ENCODE data around the gene CADPS.

DNA sequence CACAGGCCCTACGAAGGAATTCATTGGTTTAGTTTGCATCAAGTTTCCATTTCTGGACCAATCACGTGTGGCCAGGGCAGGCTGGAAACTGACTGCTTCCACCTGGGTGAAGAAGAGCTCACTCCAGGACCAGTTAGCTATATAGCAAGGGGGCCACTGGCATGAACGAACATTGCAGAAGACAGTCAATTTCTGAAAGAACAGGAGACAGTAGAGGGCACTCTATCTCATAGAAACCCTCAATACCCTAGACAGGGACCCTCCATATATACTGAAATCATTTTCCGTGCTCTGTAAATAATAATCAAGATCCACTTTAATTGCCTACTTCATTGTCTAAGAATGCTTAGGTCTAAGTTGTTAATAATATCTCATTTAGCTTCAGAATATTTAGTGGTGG lies 215.6 kb downstream of the CADPS start:
- no peak for TF ChIP-seq BRCA1 (IDR thresholded peaks at IDR 0.05)
- TF ChIP-seq BRCA1 (CRISPR knock-in tag; IDR thresholded peaks at IDR 0.05) = no peak
- TF ChIP-seq FOXA3 (CRISPR knock-in tag; conservative IDR thresholded peaks at IDR 0.05 in 1 of 2, IDR thresholded peaks at IDR 0.05 in 1 of 2) = no peak
- TF ChIP-seq POLR2AphosphoS5 (IDR thresholded peaks at IDR 0.05; ENCODE audit: control insufficient read depth, insufficient read depth, low read depth, low read length) = no peak
- no peak for TF ChIP-seq CAMTA2 (CRISPR knock-in tag; conservative IDR thresholded peaks at IDR 0.05)
- TF ChIP-seq USF2 (CRISPR knock-in tag; IDR thresholded peaks at IDR 0.05) = no peak
- TF ChIP-seq POLR2A (conservative IDR thresholded peaks at IDR 0.05) = no peak
- no peak for TF ChIP-seq CTCF (IDR thresholded peaks at IDR 0.05 in 2 of 3, conservative IDR thresholded peaks at IDR 0.05 in 1 of 3; ENCODE audit: insufficient read depth in 2 of 3, low read depth in 1 of 3, low read length in 3 of 3)
- TF ChIP-seq SETDB1 (IDR thresholded peaks at IDR 0.05; ENCODE audit: low read length) = no peak
- TF ChIP-seq SMAD4 (CRISPR knock-in tag; conservative IDR thresholded peaks at IDR 0.05) = no peak
- TF ChIP-seq SNAPC5 (CRISPR knock-in tag; IDR thresholded peaks at IDR 0.05) = no peak
- TF ChIP-seq, protein P1, sequence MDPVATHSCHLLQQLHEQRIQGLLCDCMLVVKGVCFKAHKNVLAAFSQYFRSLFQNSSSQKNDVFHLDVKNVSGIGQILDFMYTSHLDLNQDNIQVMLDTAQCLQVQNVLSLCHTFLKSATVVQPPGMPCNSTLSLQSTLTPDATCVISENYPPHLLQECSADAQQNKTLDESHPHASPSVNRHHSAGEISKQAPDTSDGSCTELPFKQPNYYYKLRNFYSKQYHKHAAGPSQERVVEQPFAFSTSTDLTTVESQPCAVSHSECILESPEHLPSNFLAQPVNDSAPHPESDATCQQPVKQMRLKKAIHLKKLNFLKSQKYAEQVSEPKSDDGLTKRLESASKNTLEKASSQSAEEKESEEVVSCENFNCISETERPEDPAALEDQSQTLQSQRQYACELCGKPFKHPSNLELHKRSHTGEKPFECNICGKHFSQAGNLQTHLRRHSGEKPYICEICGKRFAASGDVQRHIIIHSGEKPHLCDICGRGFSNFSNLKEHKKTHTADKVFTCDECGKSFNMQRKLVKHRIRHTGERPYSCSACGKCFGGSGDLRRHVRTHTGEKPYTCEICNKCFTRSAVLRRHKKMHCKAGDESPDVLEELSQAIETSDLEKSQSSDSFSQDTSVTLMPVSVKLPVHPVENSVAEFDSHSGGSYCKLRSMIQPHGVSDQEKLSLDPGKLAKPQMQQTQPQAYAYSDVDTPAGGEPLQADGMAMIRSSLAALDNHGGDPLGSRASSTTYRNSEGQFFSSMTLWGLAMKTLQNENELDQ (CRISPR knock-in tag; IDR thresholded peaks at IDR 0.05; ENCODE audit: borderline replicate concordance) = no peak
- TF ChIP-seq ZKSCAN8 (CRISPR knock-in tag; IDR thresholded peaks at IDR 0.05) = no peak

All from K562 (cell line).